Fibroblast of lung (primary cell): Measurements from ENCODE around the gene KIAA0930.

Experiments used
- EZH2 ChIP-seq: IDR thresholded peaks from 2 replicates; pipeline ENCODE4 v1.5.1; 2012; ENCODE audit warnings: low read length, control low read depth, mild to moderate bottlenecking; ENCODE audit errors: missing control alignments
- TF ChIP-seq, protein P1 (sequence below), 2 donors: IDR thresholded peaks in 1 of 2; conservative IDR thresholded peaks in 1 of 2; 1 replicate in 1 of 2; 2 replicates in 1 of 2; pipeline ENCODE4 v1.5.1; 2011 to 2012; ENCODE audit warnings: low read length in 2 of 2, control low read depth in 1 of 2, inconsistent platforms in 1 of 2, low read depth in 1 of 2, mild to moderate bottlenecking in 1 of 2

DNA sequence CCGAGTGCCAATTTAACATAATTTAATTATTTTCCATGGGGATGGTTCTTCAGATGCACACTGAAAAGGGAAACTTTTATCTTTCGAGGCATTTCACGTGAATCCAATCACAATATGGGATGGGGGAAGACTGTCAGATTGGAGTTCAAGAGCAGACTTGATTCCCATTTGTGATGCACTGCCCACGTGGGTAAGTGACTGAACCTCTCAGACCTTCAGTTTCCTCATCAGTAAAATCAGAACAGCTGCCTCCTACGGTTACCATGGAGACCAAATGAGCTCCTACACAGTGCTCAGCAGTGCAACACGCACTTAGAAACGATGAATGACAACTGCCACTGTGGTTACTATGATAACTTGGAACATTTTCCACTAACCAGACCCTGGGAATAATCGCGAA is 21.7 kb downstream of the KIAA0930 start:
- TF ChIP-seq, protein P1, sequence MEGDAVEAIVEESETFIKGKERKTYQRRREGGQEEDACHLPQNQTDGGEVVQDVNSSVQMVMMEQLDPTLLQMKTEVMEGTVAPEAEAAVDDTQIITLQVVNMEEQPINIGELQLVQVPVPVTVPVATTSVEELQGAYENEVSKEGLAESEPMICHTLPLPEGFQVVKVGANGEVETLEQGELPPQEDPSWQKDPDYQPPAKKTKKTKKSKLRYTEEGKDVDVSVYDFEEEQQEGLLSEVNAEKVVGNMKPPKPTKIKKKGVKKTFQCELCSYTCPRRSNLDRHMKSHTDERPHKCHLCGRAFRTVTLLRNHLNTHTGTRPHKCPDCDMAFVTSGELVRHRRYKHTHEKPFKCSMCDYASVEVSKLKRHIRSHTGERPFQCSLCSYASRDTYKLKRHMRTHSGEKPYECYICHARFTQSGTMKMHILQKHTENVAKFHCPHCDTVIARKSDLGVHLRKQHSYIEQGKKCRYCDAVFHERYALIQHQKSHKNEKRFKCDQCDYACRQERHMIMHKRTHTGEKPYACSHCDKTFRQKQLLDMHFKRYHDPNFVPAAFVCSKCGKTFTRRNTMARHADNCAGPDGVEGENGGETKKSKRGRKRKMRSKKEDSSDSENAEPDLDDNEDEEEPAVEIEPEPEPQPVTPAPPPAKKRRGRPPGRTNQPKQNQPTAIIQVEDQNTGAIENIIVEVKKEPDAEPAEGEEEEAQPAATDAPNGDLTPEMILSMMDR (conservative IDR thresholded peaks at IDR 0.05 in 1 of 2, IDR thresholded peaks at IDR 0.05 in 1 of 2; ENCODE audit: low read depth in 1 of 2, low read length in 2 of 2): no peak
- no peak for TF ChIP-seq EZH2
